ENCODE data around the gene UTP4. TPM values are rescaled to one million over a fixed set of nuclear protein-coding genes. Genes with fewer than 3 reads are reported as not detected.

UTP4 gene
- total RNA-seq, 2 experiments from 2014 or later, result 159 to 160 TPM

DNA sequence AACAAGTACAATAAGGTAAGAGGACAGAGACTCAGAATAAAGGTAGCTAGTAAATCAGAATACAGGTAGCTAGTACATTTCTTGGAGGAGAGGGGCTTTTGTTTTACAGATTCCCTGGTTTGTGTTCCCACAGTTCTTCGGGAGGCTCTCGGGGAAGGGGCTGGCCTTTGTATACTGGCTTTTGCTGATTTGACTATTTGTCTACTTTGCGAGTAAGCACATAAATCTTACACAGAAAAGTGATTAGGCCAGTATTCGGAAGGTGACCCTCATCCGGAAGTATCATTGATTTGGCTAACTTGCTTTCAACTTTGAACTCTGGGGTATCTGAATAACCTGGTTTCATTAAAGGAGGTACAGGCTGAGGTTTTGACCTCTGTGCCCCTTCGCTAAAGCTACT is 33.1 kb downstream of the UTP4 start:
- CTCF ChIA-PET, result interaction anchor here (0.6 to 2.2 kb wide), 6 partner anchors 13 to 152 kb away, joined by 3 to 10 read pairs (median 6); partner anchors contain the start of gene SNTB2
- POLR2A ChIA-PET, result interaction anchor here (1.7 kb wide), 1 partner anchor 21 kb away, joined by 21 read pairs; the partner anchor contains the start of gene SNTB2

GRCh38 chr16:69166221-69166833 is 33.9 kb downstream of the UTP4 start:
- CTCF ChIA-PET, result interaction anchor here (0.6 to 2.2 kb wide), 8 partner anchors 9 to 153 kb away, joined by 3 to 10 read pairs (median 6); partner anchors contain the start of gene SNTB2
- POLR2A ChIA-PET, result interaction anchor here (0.6 to 1.7 kb wide), 5 partner anchors 20 to 257 kb away, joined by 4 to 21 read pairs (median 6); partner anchors contain the start of gene SNTB2

DNA sequence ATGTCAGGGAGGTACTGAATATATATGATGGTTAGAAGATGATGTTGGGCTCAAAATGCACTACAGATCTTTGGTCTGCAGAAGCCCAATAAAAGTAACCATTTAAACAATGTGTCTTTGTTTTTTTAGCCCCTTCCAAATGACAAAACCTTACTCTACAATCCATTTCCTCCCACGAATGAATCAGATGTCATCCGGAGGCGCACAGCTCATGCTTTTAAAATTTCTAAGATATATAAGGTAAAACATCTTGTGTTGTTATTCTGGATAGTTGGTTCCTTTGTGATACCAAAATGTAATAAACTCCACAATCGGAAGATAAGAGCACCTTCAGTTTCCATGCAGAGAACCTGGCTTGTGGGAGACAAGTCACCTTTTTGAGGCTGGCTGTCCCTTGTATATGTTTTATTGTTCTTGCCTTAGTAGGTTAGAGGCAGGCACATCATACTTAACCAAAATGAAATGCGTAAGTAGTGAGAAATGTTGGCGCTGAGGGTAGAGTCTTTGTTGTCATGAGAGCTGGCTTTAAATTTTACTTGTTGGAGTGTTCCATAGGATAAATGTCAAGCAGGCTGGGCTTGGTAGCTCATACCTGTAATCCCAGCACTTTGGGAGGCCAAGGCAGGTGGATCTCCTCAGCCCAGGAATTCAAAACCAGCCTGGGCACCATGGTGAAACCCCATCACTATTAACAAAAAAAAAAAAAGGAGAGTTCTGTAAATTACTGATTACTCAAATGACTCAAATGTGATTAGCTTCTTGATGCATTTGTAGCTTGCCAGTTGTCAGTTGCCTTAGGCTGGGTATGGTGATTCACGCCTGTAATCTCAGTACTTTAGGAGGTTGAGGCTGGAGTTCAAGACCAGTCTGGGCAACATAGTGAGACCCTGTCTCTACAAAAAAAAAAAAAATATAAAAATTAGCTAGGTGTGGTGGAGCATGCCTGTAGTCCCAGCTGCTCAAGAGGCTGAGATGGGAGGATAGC is 34.8 kb downstream of the UTP4 start:
- ChIA-PET POLR2A (interaction anchor here (0.6 to 1.7 kb wide), 7 partner anchors 18 to 443 kb away, joined by 3 to 21 read pairs (median 6); partner anchors contain the start of gene SNTB2), CTCF (interaction anchor here (1.0 to 2.3 kb wide), 9 partner anchors 9 to 22 kb away, joined by 3 to 10 read pairs (median 6); partner anchors contain the start of gene SNTB2)

DNA sequence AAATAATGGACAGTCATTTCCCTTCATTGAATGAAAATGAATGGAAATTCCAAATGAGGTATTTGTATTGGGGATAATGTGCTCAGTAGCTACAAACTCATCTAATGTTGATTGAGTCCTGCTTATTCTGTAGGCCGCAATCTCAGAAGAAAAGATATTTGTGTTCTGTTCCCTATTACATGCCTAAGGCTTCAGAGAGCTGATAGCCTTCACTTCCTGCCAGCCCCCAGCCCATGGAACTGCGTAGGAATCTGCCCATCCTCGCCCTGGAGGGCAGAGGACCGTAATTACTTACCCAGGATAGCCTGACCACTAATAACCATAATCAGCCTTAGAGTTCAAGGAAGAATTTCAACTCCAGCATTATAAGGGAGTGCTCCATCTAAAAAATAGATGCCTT is 36.6 kb downstream of the UTP4 start:
- CTCF ChIA-PET, result interaction anchor here (0.5 to 2.3 kb wide), 5 partner anchors 11 to 176 kb away, joined by 3 to 8 read pairs (median 5); partner anchors contain the start of gene UTP4
- POLR2A ChIA-PET, result interaction anchor here (0.7 kb wide), 2 partner anchors 14 to 178 kb away, joined by 3 to 9 read pairs; no protein-coding TSS in a partner anchor

GRCh38 chr16:69169607-69170352 is 37.3 kb downstream of the UTP4 start:
- ChIA-PET CTCF (interaction anchor here (1.1 to 2.3 kb wide), 2 partner anchors 19 to 37 kb away, joined by 5 to 8 read pairs; partner anchors contain the start of gene UTP4), POLR2A (no interaction called here)

- ChIA-PET POLR2A (no interaction called here), CTCF (no interaction called here)
Observed at GRCh38 chr16:69171325-69172084, 39.1 kb downstream of the UTP4 start.

GRCh38 chr16:69176033-69176800 is 43.8 kb downstream of the UTP4 start:
- ChIA-PET CTCF (interaction anchor here (0.5 kb wide), 1 partner anchor 30 kb away, joined by 3 read pairs; no protein-coding TSS in a partner anchor), POLR2A (interaction anchor here (0.5 to 0.6 kb wide), 2 partner anchors 32 to 205 kb away, joined by 3 to 6 read pairs; no protein-coding TSS in a partner anchor)

DNA sequence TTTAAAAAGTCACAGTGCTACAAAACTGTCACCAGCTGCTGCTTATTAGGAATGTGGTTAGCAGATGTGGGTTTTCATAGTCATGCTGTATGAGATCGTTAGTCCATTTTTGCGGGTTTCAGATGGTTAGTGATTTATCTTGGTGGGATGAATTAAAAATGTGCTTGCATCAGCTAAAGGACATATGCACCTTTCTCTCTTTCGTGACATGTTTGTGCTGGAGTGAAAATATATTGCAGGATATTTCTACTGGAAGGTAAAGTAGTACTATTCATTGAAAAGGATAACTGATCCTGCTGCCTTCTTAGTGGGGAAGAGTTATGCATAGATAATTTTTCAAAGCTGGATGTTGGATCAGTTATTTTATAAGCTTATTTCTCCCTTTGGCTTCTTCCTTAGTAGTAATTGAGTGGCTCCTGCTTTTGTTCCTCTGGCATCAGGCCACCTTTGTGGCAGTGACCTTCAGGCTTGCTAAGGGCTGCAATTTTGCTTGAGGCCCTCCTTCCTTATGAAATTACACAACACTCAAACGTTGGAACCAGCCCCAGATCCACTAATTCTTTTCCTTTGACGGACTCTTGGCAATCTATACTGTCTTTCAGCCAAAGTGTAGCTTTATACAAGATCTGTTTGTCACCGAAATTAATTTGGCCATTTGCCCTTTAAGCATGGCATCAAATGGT is 47.0 kb downstream of the UTP4 start:
- POLR2A ChIA-PET, result interaction anchor here (0.6 kb wide), 1 partner anchor 332 kb away, joined by 4 read pairs; no protein-coding TSS in a partner anchor
- CTCF ChIA-PET, result interaction anchor here (1.9 kb wide), 1 partner anchor 13 kb away, joined by 6 read pairs; no protein-coding TSS in a partner anchor

DNA sequence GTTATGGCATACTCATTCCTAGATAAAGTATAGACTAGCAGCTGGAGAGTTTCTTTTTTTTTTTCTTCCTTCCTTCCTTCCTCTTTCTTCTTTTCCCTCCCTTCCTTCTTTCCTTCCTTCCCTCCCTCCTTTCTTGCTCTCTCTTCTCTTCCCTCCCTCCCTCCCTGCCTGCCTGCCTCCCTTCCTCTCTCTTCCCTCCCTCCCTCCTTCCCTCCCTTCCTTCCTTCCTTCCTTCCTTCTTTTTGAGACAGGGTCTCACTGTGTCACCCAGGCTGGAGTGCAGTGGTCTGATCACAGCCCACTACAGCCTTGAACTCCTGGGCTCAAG is 47.5 kb downstream of the UTP4 start:
- POLR2A ChIA-PET, result no interaction called here
- CTCF ChIA-PET, result interaction anchor here (1.9 kb wide), 1 partner anchor 14 kb away, joined by 6 read pairs; no protein-coding TSS in a partner anchor

DNA sequence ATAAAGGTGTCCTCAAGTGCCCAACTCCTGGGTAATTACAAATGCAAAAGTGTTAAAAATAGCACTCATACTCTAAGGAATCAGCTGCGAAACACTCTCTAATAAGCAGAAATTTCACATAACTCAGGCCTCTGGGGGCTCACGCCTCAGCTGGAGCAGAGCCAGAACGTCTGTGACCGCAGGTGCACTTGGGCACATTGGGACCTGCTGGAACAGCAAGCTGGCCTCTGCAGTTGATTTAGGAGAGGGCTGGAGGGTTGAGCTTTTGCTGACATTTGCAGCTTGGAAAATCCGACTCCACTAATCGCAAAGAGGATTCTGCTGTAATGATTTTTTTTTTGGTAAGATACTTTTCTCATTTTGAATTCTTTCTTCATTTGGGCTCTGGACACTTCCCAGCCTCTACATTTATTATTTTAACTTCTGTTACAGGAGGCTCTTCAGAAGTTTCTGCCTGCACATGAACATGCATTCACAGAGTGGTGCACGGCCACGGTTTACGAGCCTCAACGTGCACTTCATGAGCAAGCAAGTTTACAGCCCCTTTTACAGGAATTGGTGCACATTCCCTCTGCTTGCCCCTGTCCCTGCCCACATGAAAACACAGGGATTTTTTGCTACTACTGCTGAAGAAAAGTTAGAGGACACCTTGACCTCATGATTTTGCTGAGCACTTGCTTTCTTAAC is 50.4 kb downstream of the UTP4 start:
- ChIA-PET POLR2A (interaction anchor here (0.5 to 0.7 kb wide), 2 partner anchors 14 to 103 kb away, joined by 3 to 9 read pairs; no protein-coding TSS in a partner anchor), CTCF (interaction anchor here (0.7 kb wide), 1 partner anchor 274 kb away, joined by 3 read pairs; no protein-coding TSS in a partner anchor)

DNA sequence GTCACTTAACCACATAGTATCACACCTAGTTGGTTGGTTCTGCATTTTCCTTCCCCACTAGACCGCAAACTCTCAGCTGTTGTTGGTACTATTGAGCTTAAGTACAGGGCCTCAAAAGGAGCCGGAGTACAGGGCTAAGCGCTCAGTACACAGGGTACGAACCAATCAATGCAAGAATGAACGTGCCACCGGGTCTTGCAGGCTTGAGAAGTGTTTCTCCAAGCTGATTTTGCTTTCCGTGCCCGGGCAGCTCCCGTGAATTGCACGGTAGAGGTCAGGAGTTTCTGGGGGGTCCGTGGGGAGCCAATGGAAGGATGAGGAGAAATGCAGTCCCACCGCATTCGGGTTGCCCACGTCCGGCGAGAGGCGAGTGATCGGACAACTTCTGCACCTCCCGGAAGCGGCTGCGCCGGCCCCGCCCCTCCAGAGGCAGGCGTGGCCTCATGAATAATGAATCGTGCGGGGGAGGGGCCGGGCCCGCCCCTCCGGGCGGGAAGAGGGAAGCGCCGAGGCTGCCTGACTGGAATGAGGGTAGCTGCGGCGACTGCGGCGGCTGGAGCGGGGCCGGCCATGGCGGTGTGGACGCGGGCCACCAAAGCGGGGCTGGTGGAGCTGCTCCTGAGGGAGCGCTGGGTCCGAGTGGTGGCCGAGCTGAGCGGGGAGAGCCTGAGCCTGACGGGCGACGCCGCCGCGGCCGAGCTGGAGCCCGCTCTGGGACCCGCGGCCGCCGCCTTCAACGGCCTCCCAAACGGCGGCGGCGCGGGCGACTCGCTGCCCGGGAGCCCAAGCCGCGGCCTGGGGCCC is 54.4 kb downstream of the UTP4 start, which contains the start of gene SNTB2:
TSS of gene SNTB2 (plus strand) at position 523 of the 804 bp plus-strand sequence. CDS start at position 526, 3 bp downstream.
- ChIA-PET CTCF (interaction anchor here (0.6 to 1.5 kb wide), 3 partner anchors 21 to 98 kb away, joined by 3 to 6 read pairs (median 5); no protein-coding TSS in a partner anchor), POLR2A (interaction anchor here (0.6 to 2.7 kb wide), 2 partner anchors 21 to 429 kb away, joined by 3 to 21 read pairs; no protein-coding TSS in a partner anchor)

DNA sequence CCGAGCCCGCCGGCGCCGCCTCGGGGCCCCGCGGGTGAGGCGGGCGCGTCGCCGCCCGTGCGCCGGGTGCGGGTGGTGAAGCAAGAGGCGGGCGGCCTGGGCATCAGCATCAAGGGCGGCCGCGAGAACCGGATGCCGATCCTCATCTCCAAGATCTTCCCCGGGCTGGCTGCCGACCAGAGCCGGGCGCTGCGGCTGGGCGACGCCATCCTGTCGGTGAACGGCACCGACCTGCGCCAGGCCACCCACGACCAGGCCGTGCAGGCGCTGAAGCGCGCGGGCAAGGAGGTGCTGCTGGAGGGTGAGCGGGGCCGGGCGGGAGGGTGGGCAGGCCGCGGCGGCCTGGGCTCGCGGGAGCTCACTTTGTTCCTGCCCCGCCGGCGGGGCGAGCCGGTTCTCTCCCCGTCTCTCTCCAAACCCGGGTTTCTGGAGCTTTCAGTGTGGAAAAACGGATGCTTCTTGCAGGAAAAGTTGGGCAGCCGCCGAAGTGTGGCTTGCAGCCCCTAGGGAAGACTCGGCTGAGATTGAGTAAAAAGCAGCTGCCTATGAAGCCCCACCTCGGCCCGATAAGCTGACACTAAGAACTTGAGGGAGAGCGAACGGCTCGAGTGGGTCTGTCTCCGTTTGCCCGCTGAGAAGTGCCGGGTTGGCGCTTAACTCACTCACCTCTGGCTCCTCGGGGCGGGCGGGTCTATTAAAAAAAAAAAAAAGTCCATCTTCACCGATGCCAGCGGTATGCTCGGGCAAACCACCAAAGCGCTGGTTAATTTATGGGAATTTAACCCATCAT is 55.2 kb downstream of the UTP4 start:
- CTCF ChIA-PET, result interaction anchor here (1.3 to 2.2 kb wide), 4 partner anchors 21 to 55 kb away, joined by 3 to 10 read pairs (median 6); partner anchors contain the start of genes CHTF8 and UTP4
- POLR2A ChIA-PET, result interaction anchor here (0.5 to 2.7 kb wide), 6 partner anchors 19 to 430 kb away, joined by 3 to 21 read pairs (median 4); no protein-coding TSS in a partner anchor

DNA sequence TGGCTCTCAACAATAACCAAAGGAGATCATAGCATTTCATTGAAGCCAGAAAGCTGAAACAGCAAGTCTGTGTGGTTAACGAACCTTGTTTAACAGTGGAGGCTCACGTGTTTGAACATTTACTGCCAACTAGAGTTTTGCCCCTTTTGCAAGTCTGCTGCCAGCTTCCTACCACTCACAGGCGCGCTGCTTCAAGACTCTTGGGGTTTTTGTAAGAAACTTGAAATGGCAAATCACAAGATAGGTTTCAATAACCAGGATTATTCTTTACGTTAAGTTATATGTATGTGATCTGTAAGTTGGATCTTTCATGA is 55.7 kb downstream of the UTP4 start:
- ChIA-PET POLR2A (interaction anchor here (0.5 to 0.7 kb wide), 5 partner anchors 10 to 71 kb away, joined by 3 to 8 read pairs (median 4); no protein-coding TSS in a partner anchor), CTCF (interaction anchor here (1.3 to 2.2 kb wide), 4 partner anchors 22 to 55 kb away, joined by 3 to 10 read pairs (median 6); partner anchors contain the start of genes CHTF8 and UTP4)

- ChIA-PET POLR2A (interaction anchor here (0.5 to 0.7 kb wide), 3 partner anchors 10 to 32 kb away, joined by 3 to 4 read pairs (median 4); no protein-coding TSS in a partner anchor), CTCF (interaction anchor here (1.3 to 2.2 kb wide), 3 partner anchors 23 to 56 kb away, joined by 3 to 10 read pairs (median 6); partner anchors contain the start of genes CHTF8 and UTP4)
Observed at GRCh38 chr16:69188716-69189115, 56.3 kb downstream of the UTP4 start.

Measured in activated CD8-positive, alpha-beta memory T cell treated with anti-CD3 and anti-CD28 coated beads for 36 hours (primary cell).